Type B pancreatic cell (in vitro differentiated cells): Measurements from ENCODE around the gene F12. TPM values are rescaled to one million over a fixed set of nuclear protein-coding genes. Genes with fewer than 3 reads are reported as not detected.

Experiments used
- DNase-seq: peaks from one replicate; pipeline ENCODE4 v3.0.0; 2021; ENCODE audit warnings: mixed read lengths; ENCODE audit not compliant: unreplicated experiment; ENCODE audit errors: extremely low spot score
- H3K27ac Mint-ChIP-seq: 2 replicates; pipeline ENCODE4 v1.8.0; 2021; ENCODE audit warnings: mild to moderate bottlenecking, mixed read lengths
- H3K27me3 Mint-ChIP-seq: 2 replicates; pipeline ENCODE4 v1.8.0; 2021; ENCODE audit warnings: mixed read lengths
- H3K36me3 Mint-ChIP-seq: 2 replicates; pipeline ENCODE4 v1.8.0; 2021; ENCODE audit warnings: mixed read lengths
- H3K4me1 Mint-ChIP-seq: one replicate; pipeline ENCODE4 v1.8.0; 2021; ENCODE audit warnings: mixed read lengths; ENCODE audit not compliant: unreplicated experiment
- H3K4me3 Mint-ChIP-seq: 2 replicates; pipeline ENCODE4 v1.8.0; 2021; ENCODE audit warnings: mild to moderate bottlenecking, mixed read lengths
- H3K9me3 Mint-ChIP-seq: 2 replicates; pipeline ENCODE4 v1.8.0; 2021; ENCODE audit warnings: mixed read lengths
- total RNA-seq: library from RNA; stranded (reverse); gene quantifications from 2 replicates; pipeline ENCODE4 v1.2.1, GENCODE V29; 2021; ENCODE audit warnings: low replicate concordance
- TF ChIP-seq, protein P1 (sequence below): fragments of 200-600 bp; sonication (generic); conservative IDR thresholded peaks from 2 replicates; pipeline ENCODE4 v1.5.0; 2021; ENCODE audit warnings: antibody characterized with exemption, mild to moderate bottlenecking

F12 gene
- total RNA-seq, 1 donor from 2014 or later = 3.2 TPM

DNA sequence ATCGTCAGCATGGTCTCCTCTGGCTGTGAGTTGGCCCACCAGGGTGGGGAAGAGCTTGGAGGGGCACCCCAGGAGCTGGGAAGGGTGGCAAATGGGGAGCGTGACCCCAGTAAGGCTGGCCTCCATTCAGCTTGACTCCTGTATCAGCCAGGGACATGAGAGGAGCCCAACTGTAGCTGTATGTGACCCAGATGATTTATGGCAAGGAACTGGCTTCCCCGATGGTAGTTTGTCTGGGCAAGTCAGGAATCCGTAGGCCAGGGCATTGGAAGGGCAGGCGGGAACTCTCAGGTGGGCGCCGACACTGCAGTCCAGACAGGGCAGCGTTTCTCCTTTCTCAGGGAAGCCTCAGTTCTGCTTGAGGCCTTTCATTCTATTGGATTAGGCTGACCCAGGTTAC lies 22.8 kb downstream of the F12 start:
- Mint-ChIP-seq H3K4me1 (peaks cover 21% of the 10 kb centered on the region), H3K27ac (no peak overlapping the region), H3K4me3 (no peak overlapping the region), H3K27me3 (no peaks in the 10 kb centered on the region), H3K9me3 (no peaks in the 10 kb centered on the region), H3K36me3 (no peaks in the 10 kb centered on the region)
- no peak for DNase-seq
- TF ChIP-seq, protein P1, sequence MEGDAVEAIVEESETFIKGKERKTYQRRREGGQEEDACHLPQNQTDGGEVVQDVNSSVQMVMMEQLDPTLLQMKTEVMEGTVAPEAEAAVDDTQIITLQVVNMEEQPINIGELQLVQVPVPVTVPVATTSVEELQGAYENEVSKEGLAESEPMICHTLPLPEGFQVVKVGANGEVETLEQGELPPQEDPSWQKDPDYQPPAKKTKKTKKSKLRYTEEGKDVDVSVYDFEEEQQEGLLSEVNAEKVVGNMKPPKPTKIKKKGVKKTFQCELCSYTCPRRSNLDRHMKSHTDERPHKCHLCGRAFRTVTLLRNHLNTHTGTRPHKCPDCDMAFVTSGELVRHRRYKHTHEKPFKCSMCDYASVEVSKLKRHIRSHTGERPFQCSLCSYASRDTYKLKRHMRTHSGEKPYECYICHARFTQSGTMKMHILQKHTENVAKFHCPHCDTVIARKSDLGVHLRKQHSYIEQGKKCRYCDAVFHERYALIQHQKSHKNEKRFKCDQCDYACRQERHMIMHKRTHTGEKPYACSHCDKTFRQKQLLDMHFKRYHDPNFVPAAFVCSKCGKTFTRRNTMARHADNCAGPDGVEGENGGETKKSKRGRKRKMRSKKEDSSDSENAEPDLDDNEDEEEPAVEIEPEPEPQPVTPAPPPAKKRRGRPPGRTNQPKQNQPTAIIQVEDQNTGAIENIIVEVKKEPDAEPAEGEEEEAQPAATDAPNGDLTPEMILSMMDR = no peak

DNA sequence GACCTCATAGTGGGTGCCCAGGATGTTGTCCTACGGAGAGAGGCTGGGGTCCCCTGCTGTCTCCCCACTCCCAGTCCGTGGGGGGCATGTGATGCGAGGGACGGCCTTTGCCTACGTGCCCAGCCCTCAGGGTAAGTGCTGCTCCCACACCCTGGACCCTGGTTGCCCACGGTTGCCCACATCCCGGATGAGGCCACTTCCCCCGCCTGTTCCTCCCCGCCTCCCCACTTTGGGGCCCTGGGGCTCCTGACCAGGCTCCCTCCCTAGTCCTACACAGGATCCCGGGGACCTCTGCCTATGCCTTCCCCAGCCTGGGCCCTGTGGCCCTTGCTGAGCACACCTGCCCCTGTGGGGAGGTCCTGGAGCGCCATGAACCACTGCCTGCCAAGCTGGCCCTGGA lies 23.6 kb downstream of the F12 start:
- H3K36me3 Mint-ChIP-seq = no peaks in the 10 kb centered on the region
- H3K9me3 Mint-ChIP-seq = no peaks in the 10 kb centered on the region
- DNase-seq = no peak
- TF ChIP-seq, protein P1 = no peak
- H3K27me3 Mint-ChIP-seq = no peaks in the 10 kb centered on the region
- no peak overlapping the region for H3K4me3 Mint-ChIP-seq
- peaks cover 25% of the 10 kb centered on the region for H3K4me1 Mint-ChIP-seq
- H3K27ac Mint-ChIP-seq = no peak overlapping the region

DNA sequence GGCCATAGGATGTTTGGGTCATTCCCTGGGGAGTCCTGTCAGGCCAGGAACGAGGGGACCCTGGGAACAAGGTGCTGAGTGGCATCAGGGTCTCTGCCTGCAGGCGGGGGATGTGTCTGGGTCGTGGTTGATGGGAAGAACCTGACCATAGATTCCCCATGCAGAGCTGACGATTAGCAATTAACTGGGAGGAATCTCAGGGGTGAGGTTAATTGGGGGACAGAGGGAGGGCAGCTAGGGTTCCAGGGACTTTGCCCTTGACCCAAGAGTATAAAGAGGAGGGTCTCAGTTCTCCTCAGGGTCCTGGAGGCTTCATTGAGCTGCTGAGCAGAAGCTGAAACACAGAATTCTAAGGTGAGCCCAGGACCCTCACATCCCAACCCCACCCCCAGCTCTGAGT lies 25.2 kb downstream of the F12 start, which contains the start of gene SLC34A1:
SLC34A1 (plus strand) TSS at position 301 of the 400 bp plus-strand sequence. CDS start 1,308 bp downstream, outside the sequence.
- H3K36me3 Mint-ChIP-seq = no peaks in the 10 kb centered on the region
- no peak for DNase-seq
- H3K4me1 Mint-ChIP-seq = peaks cover 12% of the 10 kb centered on the region
- H3K27ac Mint-ChIP-seq = no peak within 1 kb of the TSS
- H3K9me3 Mint-ChIP-seq = no peaks in the 10 kb centered on the region
- H3K4me3 Mint-ChIP-seq = no peak within 1 kb of the TSS
- TF ChIP-seq, protein P1 = no peak
- H3K27me3 Mint-ChIP-seq = no peaks in the 10 kb centered on the region

DNA sequence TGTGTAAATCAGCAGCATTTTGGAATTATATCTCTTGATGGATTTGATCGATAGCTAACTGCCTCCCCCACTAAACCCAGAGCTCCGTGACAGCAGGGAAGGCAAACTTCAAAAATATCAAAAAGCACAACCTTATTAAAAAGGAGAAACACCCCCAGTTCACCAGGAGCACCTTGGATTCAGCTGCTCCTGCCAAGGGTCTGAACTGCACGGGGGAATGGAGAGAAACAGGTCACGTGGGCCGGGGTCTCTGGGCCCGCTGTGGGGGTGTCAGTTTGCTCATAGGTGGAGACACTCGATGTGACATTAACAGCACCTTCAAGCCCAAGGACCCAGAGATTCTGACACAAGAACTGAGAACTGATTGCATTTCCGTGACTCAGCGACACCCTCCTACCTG lies 26.2 kb downstream of the F12 start:
- H3K9me3 Mint-ChIP-seq = no peaks in the 10 kb centered on the region
- no peaks in the 10 kb centered on the region for H3K27me3 Mint-ChIP-seq
- H3K4me3 Mint-ChIP-seq = no peak overlapping the region
- no peak for DNase-seq
- TF ChIP-seq, protein P1 = no peak
- peaks cover 5% of the 10 kb centered on the region for H3K4me1 Mint-ChIP-seq
- H3K36me3 Mint-ChIP-seq = no peaks in the 10 kb centered on the region
- H3K27ac Mint-ChIP-seq = no peak overlapping the region

DNA sequence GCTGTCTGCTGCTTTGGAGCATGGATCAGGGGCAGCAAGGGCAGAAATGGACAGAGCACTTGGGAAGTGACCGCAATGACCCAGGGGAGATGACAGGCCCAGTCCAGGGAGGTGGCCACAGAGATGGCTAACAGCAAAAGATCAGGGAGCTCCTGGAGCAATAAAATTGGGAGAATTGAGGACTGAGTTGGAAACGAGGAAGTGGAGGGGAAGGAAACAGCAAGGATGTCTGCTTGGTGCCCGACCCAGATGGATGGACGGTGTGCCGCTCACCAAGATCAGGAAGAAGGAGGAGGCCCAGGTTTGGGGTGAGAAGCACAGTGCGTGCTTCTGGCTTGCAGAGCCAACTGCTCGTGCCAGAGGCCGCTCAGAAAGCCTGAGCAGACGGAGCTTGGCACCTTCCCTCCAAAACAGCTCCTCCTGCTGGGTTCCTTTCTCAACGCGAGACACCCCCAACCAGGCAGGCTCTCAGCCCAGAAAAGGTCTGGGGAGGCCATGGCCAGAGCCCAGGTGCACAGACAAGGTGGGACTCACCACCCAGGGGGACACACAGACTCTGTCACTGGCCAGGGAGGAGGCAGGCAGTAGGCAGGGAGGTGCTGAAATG lies 26.8 kb downstream of the F12 start:
- Mint-ChIP-seq H3K4me1 (peaks cover 5% of the 10 kb centered on the region), H3K27me3 (no peaks in the 10 kb centered on the region), H3K27ac (no peak overlapping the region), H3K4me3 (no peak overlapping the region), H3K9me3 (no peaks in the 10 kb centered on the region), H3K36me3 (no peaks in the 10 kb centered on the region)
- no peak for DNase-seq
- TF ChIP-seq, protein P1 = no peak

DNA sequence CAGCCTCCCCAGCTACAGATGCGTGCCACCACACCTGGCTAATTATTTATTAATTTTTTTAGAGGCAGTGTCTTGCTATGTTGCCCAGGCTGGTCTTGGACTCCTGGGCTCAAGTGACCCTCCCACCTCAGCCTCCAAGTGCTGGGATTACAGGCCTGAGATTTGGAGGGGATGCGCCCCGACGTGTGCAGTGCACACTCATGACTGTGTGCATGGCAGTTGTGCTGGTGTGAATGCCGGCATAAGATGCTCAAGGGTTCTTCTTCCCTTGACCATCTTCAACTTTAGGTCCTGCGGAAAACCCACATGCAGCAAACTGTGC lies 28.6 kb downstream of the F12 start:
- Mint-ChIP-seq H3K4me3 (no peak overlapping the region), H3K9me3 (no peaks in the 10 kb centered on the region), H3K36me3 (no peaks in the 10 kb centered on the region), H3K4me1 (peaks cover 5% of the 10 kb centered on the region), H3K27ac (no peak overlapping the region), H3K27me3 (no peaks in the 10 kb centered on the region)
- DNase-seq = no peak
- TF ChIP-seq, protein P1 = no peak
